NCI-H82 treated with DMSO at 0.1 percent for 48 hours (cell line): ENCODE measurements around the gene KLK11.
"Not testable (repeated sequence)": the region's sequence is repeated elsewhere in the genome, so short reads cannot be mapped to it uniquely, and the experiment has no call there.

Source experiments
- DNase-seq: peaks from one replicate; lab custom pipeline; 2025; ENCODE audit not compliant: unreplicated experiment; lab: John Stamatoyannopoulos, UW

Gene KLK11

DNA sequence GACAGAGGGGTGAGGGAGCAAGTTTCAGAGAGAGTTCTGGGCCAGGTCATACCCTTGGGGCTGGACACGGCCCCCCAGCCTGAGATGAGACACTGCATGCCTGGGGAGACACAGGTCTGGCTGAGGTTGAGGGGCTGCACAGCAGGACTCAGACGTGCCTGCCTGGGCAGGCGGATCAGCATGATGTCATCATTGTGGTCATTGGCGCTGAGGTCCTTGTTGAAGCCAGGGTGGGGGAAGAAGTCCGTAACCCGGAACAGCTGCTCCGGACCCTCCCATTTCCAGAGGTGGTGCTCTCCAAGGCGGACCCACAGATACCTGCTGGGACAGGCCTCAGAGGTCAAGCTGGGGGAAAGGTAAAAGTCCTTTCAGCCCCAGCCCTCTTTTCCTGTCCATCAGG is 20.0 kb downstream of the KLK11 start:
- no peak for DNase-seq

- DNase-seq = no peak
Measured at GRCh38 chr19:51005248-51005647, 21.2 kb downstream of the KLK11 start.

- DNase-seq = no peak
Measured at GRCh38 chr19:51003316-51003715, 23.1 kb downstream of the KLK11 start.

GRCh38 chr19:51002542-51003311 is 23.7 kb downstream of the KLK11 start:
- no peak for DNase-seq

DNA sequence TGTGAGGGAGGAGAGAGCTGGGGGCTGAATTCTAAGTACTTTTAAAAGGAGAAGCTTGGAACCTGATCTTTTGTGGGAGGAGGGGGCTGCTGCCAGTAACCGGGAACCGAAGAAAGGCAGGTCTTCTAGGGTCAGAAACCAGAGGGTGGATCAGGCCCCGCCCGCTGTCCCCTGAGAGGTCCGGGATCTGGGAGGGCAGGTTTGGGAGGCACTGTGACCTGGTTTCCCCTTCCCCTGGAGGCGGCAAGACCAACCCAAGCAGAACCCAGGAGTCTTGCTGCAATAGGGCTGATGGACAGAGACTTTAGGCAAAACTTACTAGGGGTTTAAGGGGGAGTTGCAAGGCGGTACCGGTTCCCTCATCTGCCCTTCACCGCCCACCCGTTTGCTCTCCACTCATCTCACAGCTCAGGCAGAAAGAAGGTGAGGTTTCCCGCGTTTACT is 24.3 kb downstream of the KLK11 start:
- no peak for DNase-seq

GRCh38 chr19:51001515-51001914 is 24.9 kb downstream of the KLK11 start, which contains the start of gene KLK8:
Gene KLK8 (minus strand): TSS chr19:51001604. CDS start chr19:51001167, 437 bp downstream.
- no peak for DNase-seq

GRCh38 chr19:51000981-51001380 is 25.4 kb downstream of the KLK11 start:
- no peak for DNase-seq

GRCh38 chr19:51000426-51000825 is 26.0 kb downstream of the KLK11 start:
- no peak for DNase-seq

DNA sequence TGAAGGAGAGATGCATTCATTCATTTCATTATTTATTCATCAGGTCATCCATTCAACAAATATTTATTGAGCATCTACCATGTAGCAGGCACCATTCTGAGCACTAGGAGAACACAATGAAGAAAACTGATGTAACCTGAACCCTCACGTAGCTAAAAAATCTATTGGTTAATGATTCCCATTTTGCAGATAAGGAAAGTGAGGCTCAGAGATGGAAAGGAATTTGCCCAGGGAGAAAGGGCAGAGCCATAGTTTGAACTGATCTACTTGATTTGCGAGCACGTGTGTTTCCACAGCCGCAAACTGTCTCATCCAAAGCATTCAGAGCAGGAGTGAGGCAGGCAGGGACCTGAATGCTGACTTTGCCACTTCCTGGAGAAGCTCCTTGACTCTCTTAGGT is 27.7 kb downstream of the KLK11 start:
- no peak for DNase-seq

DNA sequence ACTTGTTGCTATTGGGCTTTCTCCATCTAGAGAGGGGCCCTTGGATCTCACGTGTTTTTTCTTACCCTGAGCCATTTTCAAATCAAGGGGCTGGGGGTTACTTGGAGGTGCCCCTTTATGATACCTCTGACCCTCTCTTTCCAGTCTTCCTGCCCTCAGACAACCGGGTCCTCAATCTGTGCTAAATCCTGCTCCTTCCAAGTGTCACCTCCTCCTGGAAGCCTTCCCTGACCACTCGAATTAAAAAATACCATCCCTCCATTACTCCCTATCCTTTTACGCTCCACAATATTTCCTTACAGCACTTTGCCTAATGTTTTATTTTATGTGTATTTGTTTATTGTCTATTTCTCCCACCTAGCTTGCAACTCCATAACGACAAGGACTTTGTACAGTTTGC is 28.4 kb downstream of the KLK11 start:
- no peak for DNase-seq

GRCh38 chr19:50994129-50994528 is 32.3 kb downstream of the KLK11 start:
- no peak for DNase-seq

- DNase-seq = no peak
Measured at GRCh38 chr19:50992666-50993035, 33.8 kb downstream of the KLK11 start.

- DNase-seq = not testable (repeated sequence)
Measured at GRCh38 chr19:50984416-50984815, 42.0 kb downstream of the KLK11 start.

DNA sequence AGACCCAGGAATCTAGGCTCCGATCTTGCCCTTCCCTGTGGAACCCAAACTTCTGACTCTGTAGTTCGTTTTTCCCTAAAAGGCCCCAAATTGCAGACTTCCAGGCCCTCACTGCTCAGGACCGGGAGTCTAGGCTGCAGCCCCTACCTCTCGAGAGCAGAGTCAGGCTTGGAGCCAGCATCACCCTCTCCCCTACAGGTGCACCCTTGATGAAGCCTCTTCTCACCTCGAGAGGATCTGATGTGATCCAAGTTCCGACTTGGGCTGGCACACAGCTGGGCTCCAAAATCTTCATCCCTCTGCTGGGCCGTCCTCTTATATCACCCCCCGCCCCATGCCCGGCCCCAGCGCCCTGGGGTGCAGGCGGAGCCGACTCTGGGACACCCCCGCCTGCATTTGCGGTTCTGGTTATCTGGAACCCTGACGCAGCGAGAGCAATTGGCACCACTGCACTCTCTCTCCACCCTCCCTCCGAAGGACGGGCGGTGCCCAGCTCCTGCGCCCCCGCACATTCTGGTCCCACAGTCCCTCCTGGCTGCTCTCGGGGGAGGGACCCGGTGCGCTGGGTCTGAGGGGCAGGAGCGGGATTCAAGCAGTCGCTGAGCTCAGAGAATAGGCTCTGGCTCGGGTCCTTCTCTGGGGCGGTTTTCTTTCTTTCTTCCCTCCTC is 42.7 kb downstream of the KLK11 start, which contains the start of gene KLK7:
KLK7 (minus strand) TSS at position 293 of the 668 bp plus-strand sequence. CDS start 1,518 bp downstream, outside the sequence.
- DNase-seq = no peak

- DNase-seq = no peak
Measured at GRCh38 chr19:50982186-50982585, 44.2 kb downstream of the KLK11 start.

- no peak for DNase-seq
Measured at GRCh38 chr19:50981587-50982146, 44.7 kb downstream of the KLK11 start.

GRCh38 chr19:50980208-50980607 is 46.2 kb downstream of the KLK11 start:
- DNase-seq = no peak

DNA sequence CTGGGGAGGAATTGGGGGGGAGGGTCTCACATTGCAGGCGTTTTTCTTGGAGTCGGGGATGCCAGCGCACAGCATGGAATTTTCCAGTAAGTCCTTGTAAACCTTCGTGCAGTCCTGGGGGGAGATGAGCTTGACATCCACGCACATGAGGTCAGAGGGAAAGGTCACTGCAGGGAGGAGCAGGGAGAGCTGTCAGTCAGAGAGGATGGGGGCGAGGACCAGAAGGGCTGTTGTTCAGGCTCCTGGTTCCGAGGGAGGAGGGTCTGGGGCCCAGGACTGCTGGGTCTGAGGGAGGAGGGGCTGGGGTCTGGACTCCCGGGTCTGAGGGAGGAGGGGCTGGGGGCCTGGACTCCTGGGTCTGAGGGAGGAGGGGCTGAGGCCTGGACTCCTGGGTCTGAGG is 46.7 kb downstream of the KLK11 start:
- no peak for DNase-seq

DNA sequence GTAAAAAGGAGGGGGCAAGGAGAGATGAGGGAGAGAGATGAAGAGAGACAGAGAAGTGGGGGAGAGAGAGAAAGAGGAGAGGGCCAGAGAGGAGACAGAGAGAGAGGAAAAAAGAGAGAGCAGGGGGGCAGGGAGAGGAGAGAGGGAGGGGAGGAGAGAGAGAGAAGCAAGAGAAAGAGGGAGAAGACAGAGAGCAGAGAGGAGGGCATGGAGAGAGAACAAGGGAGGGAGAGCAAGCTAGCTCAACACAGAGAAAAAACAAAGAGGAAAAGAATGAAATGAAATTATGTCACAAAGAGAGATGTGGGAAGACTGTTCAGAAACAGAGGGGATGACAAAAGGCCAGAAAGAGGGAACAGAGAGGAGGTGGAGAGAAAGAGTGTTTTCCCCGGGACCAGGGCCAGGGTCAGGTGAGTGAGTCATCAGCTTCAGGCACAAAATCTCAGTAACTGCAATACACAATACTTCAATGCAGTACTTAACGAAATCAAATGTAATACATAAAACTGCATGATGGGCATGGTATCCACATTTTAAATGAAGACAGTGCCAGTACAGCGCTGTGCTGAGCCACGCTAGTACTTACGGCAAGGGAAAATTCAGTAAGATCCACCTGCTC is 47.5 kb downstream of the KLK11 start:
- no peak for DNase-seq

DNA sequence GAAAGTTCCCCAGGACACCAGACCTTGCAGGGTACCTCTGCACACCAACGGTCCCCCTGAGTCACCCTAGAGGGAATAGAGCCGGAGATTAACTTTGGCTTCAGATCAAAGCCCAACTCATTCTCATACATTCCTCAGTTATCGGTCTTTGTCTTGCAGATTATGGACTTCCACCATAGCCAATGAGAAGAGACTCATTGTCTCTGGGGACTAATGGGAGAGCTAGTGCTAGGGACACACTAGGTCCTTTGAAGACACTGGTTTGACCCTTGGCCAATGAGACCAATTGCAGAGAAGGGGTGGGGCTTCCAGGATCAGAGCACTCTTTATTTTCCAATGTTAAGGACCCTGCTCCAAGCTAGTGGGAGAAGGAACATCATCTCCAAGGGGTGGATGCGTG is 48.8 kb downstream of the KLK11 start:
- DNase-seq = no peak

GRCh38 chr19:50975766-50976165 is 50.6 kb downstream of the KLK11 start:
- DNase-seq = no peak
